HCT116 (cell line): ENCODE results near the gene MCFD2. TPM values are rescaled to one million over a fixed set of nuclear protein-coding genes. Genes with fewer than 3 reads are reported as not detected.

ENCODE experiments used
- ATAC-seq: fragments of 200-7000 bp; cut with Tn5 transposase; 2 replicates; pipeline ENCODE4 v1.9.1; 2020; ENCODE audit warnings: mild to moderate bottlenecking, moderate library complexity
- BruUV-seq: library from RNA; stranded (reverse); fragments of 400-500 nt; replicated peaks from 2 replicates; lab custom pipeline; 2021; lab: Mats Ljungman, UMichigan
- CTCF ChIA-PET: fragments of 300-600 bp; sonication (Branson Sonifier 250); formaldehyde crosslinking; loops from one replicate; lab custom pipeline; 2021; ENCODE audit warnings: antibody characterized with exemption; lab: Charles Lee
- POLR2A ChIA-PET: fragments of 300-600, 350-600 bp; sonication (Branson Sonifier 250); formaldehyde crosslinking; loops from one replicate; lab custom pipeline; 2021; ENCODE audit warnings: antibody characterized with exemption; lab: Charles Lee
- RAD21 ChIA-PET, 2 experiments: fragments of 300-600 bp; sonication (Branson Sonifier 250); formaldehyde crosslinking; loops; one replicate each; lab custom pipeline; 2023; ENCODE audit warnings: low total read pairs in 2 of 2; ENCODE audit not compliant: uncharacterized antibody in 2 of 2, unreplicated experiment in 2 of 2, low non-redundant PET in 1 of 2; lab: Charles Lee
- DNase-seq: peaks from one replicate; pipeline ENCODE4 v3.0.0-alpha.2; 2010; ENCODE audit warnings: low read depth, low spot score
- H2AFZ ChIP-seq: fragments of 200-600 bp; shearing (Covaris generic), sonication (generic); 2 replicates; pipeline ENCODE4 v1.6.1; 2017; ENCODE audit warnings: low read depth, mixed run types, mixed read lengths, antibody characterized with exemption, low read length; ENCODE audit not compliant: poor library complexity, severe bottlenecking
- H3K27ac ChIP-seq: 2 replicates; pipeline ENCODE4 v1.5.1; 2012; ENCODE audit warnings: low read depth, low read length
- H3K27me3 ChIP-seq: fragments of 200-600 bp; sonication (generic); 2 replicates; pipeline ENCODE4 v1.6.1; 2016; ENCODE audit warnings: mixed run types, low read length, mixed read lengths; ENCODE audit not compliant: insufficient read depth
- H3K36me3 ChIP-seq, 2 experiments: fragments of 200-500 bp in 1 of 2; fragments of 200-600 bp in 1 of 2; sonication (Bioruptor generic) in 1 of 2; sonication (generic) in 1 of 2; 2 replicates each; pipeline versions ENCODE4 v1.5.1 to v1.6.1; 2014 to 2016; ENCODE audit warnings: low read length in 2 of 2, inconsistent platforms in 1 of 2, mixed read lengths in 1 of 2, mixed run types in 1 of 2; ENCODE audit not compliant: insufficient read depth in 2 of 2, control insufficient read depth in 1 of 2
- H3K4me1 ChIP-seq, 2 experiments: fragments of 200-600 bp in 1 of 2; sonication (generic) in 1 of 2; 2 replicates each; pipeline versions ENCODE4 v1.5.1 to v1.6.1; 2012 to 2017; ENCODE audit warnings: low read length in 2 of 2, inconsistent platforms in 1 of 2, mild to moderate bottlenecking in 1 of 2, mixed read lengths in 1 of 2, mixed run types in 1 of 2, moderate library complexity in 1 of 2; ENCODE audit not compliant: insufficient read depth in 2 of 2, control insufficient read depth in 1 of 2
- H3K4me2 ChIP-seq: fragments of 200-600 bp; sonication (generic); 2 replicates; pipeline ENCODE4 v1.6.1; 2017; ENCODE audit warnings: mixed run types, low read length, mixed read lengths
- H3K4me3 ChIP-seq, 2 experiments: fragments of 200-600 bp in 1 of 2; sonication (generic) in 1 of 2; replicated peaks in 1 of 2; 2 replicates each; pipeline ENCODE4 v1.5.1; 2011 to 2016; ENCODE audit warnings: low read length in 2 of 2, control low read depth in 1 of 2, low read depth in 1 of 2, mild to moderate bottlenecking in 1 of 2, mixed read lengths in 1 of 2, mixed run types in 1 of 2
- H3K79me2 ChIP-seq: fragments of 200-600 bp; sonication (generic); 2 replicates; pipeline ENCODE4 v1.6.1; 2017; ENCODE audit warnings: mild to moderate bottlenecking, mixed run types, low read length, moderate library complexity, mixed read lengths; ENCODE audit not compliant: insufficient read depth
- H3K9ac ChIP-seq: fragments of 200-600 bp; sonication (generic); 2 replicates; pipeline ENCODE4 v1.6.1; 2016; ENCODE audit warnings: low read length, mixed read lengths
- H3K9me2 ChIP-seq: fragments of 200-600 bp; sonication (generic), shearing (Covaris generic); 2 replicates; pipeline ENCODE4 v1.6.1; 2017; ENCODE audit warnings: mixed run types, mild to moderate bottlenecking, moderate library complexity; ENCODE audit not compliant: insufficient read depth
- H3K9me3 ChIP-seq, 2 experiments: fragments of 200-500 bp in 1 of 2; fragments of 200-600 bp in 1 of 2; sonication (Bioruptor generic) in 1 of 2; sonication (generic) in 1 of 2; 2 replicates each; pipeline ENCODE4 v1.6.1; 2014 to 2017; ENCODE audit warnings: low read length in 2 of 2, mixed read lengths in 2 of 2, inconsistent platforms in 1 of 2, low read depth in 1 of 2, mild to moderate bottlenecking in 1 of 2, mixed run types in 1 of 2, moderate library complexity in 1 of 2; ENCODE audit not compliant: control insufficient read depth in 1 of 2, insufficient read depth in 1 of 2
- H4K20me1 ChIP-seq: fragments of 200-600 bp; sonication (generic), shearing (Covaris generic); 2 replicates; pipeline ENCODE4 v1.6.1; 2017; ENCODE audit warnings: mixed run types, mild to moderate bottlenecking, moderate library complexity; ENCODE audit not compliant: insufficient read depth
- ELF1 ChIP-seq: IDR thresholded peaks from 2 replicates; pipeline ENCODE4 v1.6.1; 2012; ENCODE audit warnings: low read depth, borderline replicate concordance
- EZH2 ChIP-seq: fragments of 200-600 bp; sonication (generic); IDR thresholded peaks from 2 replicates; pipeline ENCODE4 v1.6.1; 2017; ENCODE audit warnings: antibody characterized with exemption, mixed run types
- POLR2A ChIP-seq: IDR thresholded peaks from 2 replicates; pipeline ENCODE4 v1.7.0; 2011; ENCODE audit warnings: borderline replicate concordance; ENCODE audit not compliant: insufficient read depth, insufficient read length; ENCODE audit errors: extremely low read depth
- POLR2AphosphoS5 ChIP-seq: IDR thresholded peaks from 2 replicates; pipeline ENCODE4 v1.6.1; 2011; ENCODE audit warnings: mild to moderate bottlenecking, low read depth, low read length, moderate library complexity
- RAD21 ChIP-seq: IDR thresholded peaks from 2 replicates; pipeline ENCODE4 v1.6.1; 2012; ENCODE audit warnings: low read depth, mild to moderate bottlenecking
- TCF7L2 ChIP-seq: IDR thresholded peaks from 2 replicates; pipeline ENCODE4 v1.7.0; 2011; ENCODE audit warnings: borderline replicate concordance, inconsistent platforms; ENCODE audit not compliant: insufficient read depth, insufficient read length; ENCODE audit errors: extremely low read depth
- intact Hi-C: fragments of 100-400 bp; cut with micrococcal nuclease; formaldehyde crosslinking; loops from 2 replicates; pipeline ENCODE4 v1.10.0; 2022
- total RNA-seq: library from RNA; stranded (reverse); gene quantifications from one replicate; pipeline ENCODE4 v1.2.1, GENCODE V29; 2021; ENCODE audit not compliant: unreplicated experiment
- TF ChIP-seq, protein P1 (sequence below), 3 experiments: fragments of 200-600 bp in 1 of 3; sonication (generic) in 1 of 3; IDR thresholded peaks in 2 of 3; conservative IDR thresholded peaks in 1 of 3; 2 replicates each; pipeline ENCODE4 v1.5.1; 2012 to 2017; ENCODE audit warnings: low read depth in 2 of 3, low read length in 2 of 3, antibody characterized with exemption in 1 of 3, borderline replicate concordance in 1 of 3, control low read depth in 1 of 3, mild to moderate bottlenecking in 1 of 3, mixed read lengths in 1 of 3, mixed run types in 1 of 3, moderate library complexity in 1 of 3; ENCODE audit not compliant: insufficient read depth in 1 of 3

MCFD2 gene
- total RNA-seq, 1 experiment from 2014 or later: 73.9 TPM

DNA sequence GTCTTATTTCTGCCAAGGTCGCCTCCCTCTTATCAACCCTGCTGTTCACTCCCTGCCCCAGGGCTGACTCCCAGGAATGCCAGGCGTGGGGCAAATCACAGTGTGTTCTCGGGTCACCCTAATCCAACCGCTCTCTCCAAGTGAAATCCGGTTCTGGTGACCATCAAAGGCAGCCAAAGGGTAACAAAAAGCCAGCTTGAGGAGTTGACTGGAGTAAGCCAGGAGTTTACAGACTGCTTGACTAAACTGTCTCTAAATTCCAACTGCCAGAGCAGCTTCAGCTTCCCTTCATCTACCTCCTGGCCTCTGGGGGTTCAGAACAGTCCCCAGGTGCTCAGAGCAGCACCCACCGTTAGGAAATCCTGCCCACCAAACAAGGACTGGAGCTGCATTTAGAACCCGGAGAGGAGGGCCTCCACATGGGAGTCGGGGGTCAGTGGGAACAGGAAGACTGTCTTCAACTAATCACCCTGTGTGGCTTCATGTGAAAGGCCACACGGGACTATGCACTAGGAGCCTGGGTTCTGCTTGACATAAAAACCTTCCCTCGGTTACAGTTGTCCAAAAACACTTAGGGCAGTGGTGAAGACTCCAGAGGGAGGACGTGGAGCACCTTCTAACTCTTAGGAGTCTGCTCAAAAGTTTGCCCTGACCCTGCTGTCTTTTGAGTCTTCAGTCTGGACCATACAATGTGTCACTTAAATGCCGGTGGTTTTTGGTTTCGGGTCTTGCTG is 24.2 kb upstream of the MCFD2 start:
- Histone ChIP-seq H3K27ac (peak overlapping the region; percentile 53), H3K4me1 (peaks cover 17 to 27% of the 10 kb centered on the region in 2 experiments), H4K20me1 (no peaks in the 10 kb centered on the region), H3K9me2 (no peaks in the 10 kb centered on the region), H3K79me2 (peaks cover 19% of the 10 kb centered on the region), H3K9ac (peak overlapping the region; percentile 71), H3K27me3 (no peaks in the 10 kb centered on the region), H2AFZ (no peak overlapping the region), H3K9me3 (no peaks in the 10 kb centered on the region), H3K4me2 (peak overlapping the region; percentile 89), H3K36me3 (no peaks in the 10 kb centered on the region), H3K4me3 (peak overlapping the region; percentile 46 to 55)
- CTCF ChIA-PET: interaction anchor here (1.1 kb wide), 1 partner anchor 20 kb away, joined by 4 read pairs; no protein-coding TSS in a partner anchor
- POLR2A ChIA-PET: no interaction called here
- ATAC-seq (no peak), DNase-seq (no peak)
- no TSS peak for BruUV-seq
- intact Hi-C loops: no loop called here
- RAD21 ChIA-PET: no interaction called here
- TF ChIP-seq EZH2 (no peak), POLR2AphosphoS5 (no peak), TCF7L2 (no peak), ELF1 (no peak)

DNA sequence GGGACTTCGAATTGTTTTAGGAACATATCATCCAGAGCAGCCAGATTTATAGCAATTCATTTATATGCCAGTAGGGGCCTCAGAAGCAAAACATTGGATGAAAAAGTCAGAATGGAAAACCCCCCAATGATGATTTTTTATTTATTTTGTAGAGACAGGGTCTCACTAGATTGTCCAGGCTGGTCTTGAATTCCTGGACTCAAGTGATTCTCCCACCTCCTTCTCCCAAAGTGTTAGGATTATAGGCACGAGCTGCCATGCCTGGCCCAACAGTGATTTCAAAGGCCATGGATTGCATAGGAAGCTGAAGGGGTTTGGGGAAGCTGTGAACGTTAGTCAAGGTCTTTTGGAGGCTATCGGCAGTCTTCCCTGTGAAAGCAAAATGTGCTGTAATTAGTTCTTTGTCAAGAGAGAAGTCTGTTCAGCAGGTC is 21.9 kb upstream of the MCFD2 start:
- TF ChIP-seq RAD21 (peak; percentile 37; the same call in 1 of the 2 replicates), POLR2A (no peak)
- TF ChIP-seq, protein P1, sequence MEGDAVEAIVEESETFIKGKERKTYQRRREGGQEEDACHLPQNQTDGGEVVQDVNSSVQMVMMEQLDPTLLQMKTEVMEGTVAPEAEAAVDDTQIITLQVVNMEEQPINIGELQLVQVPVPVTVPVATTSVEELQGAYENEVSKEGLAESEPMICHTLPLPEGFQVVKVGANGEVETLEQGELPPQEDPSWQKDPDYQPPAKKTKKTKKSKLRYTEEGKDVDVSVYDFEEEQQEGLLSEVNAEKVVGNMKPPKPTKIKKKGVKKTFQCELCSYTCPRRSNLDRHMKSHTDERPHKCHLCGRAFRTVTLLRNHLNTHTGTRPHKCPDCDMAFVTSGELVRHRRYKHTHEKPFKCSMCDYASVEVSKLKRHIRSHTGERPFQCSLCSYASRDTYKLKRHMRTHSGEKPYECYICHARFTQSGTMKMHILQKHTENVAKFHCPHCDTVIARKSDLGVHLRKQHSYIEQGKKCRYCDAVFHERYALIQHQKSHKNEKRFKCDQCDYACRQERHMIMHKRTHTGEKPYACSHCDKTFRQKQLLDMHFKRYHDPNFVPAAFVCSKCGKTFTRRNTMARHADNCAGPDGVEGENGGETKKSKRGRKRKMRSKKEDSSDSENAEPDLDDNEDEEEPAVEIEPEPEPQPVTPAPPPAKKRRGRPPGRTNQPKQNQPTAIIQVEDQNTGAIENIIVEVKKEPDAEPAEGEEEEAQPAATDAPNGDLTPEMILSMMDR (IDR thresholded peaks at IDR 0.05 in 2 of 3, conservative IDR thresholded peaks at IDR 0.05 in 1 of 3; ENCODE audit: borderline replicate concordance in 1 of 3, insufficient read depth in 1 of 3, low read depth in 2 of 3, low read length in 2 of 3): peak; percentile 14 to 53 (median 49); a peak in 5 of 6 replicates
- CTCF ChIA-PET: interaction anchor here (1.0 to 1.5 kb wide), 2 partner anchors 13 to 19 kb away, joined by 3 to 4 read pairs; no protein-coding TSS in a partner anchor
- BruUV-seq: no TSS peak

More for the DNA sequence above, 21.9 kb upstream of the MCFD2 start:
- ChIA-PET RAD21 (no interaction called here), POLR2A (no interaction called here)
- H3K4me2 ChIP-seq: no peak overlapping the region
- no peak for DNase-seq
- H3K4me3 ChIP-seq: no peak overlapping the region
- peaks cover 6% of the 10 kb centered on the region; the same call in 1 of the 2 replicates for H3K79me2 ChIP-seq
- H3K9ac ChIP-seq: no peak overlapping the region
- H4K20me1 ChIP-seq: no peaks in the 10 kb centered on the region
- no peak for ATAC-seq
- H3K27me3 ChIP-seq: no peaks in the 10 kb centered on the region
- no peaks in the 10 kb centered on the region for H3K36me3 ChIP-seq
- peaks cover 16 to 23% of the 10 kb centered on the region in 2 experiments for H3K4me1 ChIP-seq
- no peak overlapping the region for H3K27ac ChIP-seq
- H2AFZ ChIP-seq: no peak overlapping the region
- no peaks in the 10 kb centered on the region for H3K9me2 ChIP-seq
- intact Hi-C loops: no loop called here
- H3K9me3 ChIP-seq: no peaks in the 10 kb centered on the region
